Measurements from ENCODE around the gene TRIM41. TPM values are rescaled to one million over a fixed set of nuclear protein-coding genes. Genes with fewer than 3 reads are reported as not detected.

Gene TRIM41
- total and polyA plus RNA-seq, 9 of the 15 experiments (the other 6 are each of a cell fraction or from before 2014, with no cell fraction given) = 1.8 to 47.6 (median 20.9) TPM

DNA sequence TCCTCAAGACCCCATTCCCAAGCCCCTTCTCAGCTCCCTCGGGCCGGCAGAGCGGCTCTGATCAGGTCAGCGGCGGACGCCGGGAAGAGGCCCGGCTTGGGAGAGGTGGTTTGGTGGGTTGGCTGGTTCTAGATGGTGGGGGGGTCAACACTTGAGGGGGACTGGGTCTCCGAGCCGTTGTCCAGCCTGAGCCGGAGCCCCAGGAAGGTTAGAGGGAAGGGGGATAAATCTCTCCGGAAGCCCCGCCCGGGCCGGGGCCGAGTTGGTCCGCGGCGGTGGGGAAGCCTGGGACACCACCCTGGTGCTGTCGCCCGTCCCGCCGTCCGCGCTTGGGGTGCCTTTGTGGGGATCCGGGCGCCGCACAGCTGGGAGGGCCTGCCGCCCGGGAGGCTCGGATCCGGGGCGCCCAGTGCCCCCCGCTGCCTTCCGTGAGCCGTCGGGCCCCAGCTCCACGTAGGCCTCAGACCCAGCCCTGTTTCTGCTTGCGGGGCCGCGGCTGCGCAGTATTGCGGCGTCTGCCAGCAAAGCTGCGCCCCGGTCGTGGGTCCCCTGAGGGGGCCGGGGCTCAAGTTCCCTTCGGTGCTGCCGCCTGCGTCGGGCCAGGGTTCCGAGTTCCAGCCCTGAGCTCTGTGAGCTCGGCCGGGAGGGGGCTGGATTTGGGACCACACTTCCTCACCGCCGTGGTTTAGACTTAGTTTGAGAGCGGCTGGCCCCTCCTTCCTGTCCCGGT lies 38.4 kb downstream of the TRIM41 start (continued):
- TF ChIP-seq THRAP3 (IDR thresholded peaks at IDR 0.05; ENCODE audit: borderline replicate concordance) (no peak), NR2C2 (CRISPR knock-in tag; IDR thresholded peaks at IDR 0.05) (0 out of 2 replicates have a peak, but pooled peaks have one; percentile 39), NR2C2 (tag; IDR thresholded peaks at IDR 0.05) (0 out of 2 replicates have a peak, but pooled peaks have one; percentile 11), SP1 (CRISPR knock-in tag; IDR thresholded peaks at IDR 0.05) (peak; percentile 47; the same call in 1 of the 2 replicates), PRPF4 (IDR thresholded peaks at IDR 0.05; ENCODE audit: insufficient read depth, low read depth, low read length, poor library complexity, severe bottlenecking) (peak; percentile 33), NR0B1 (IDR thresholded peaks at IDR 0.05; ENCODE audit: partially characterized antibody) (no peak), ASH1L (IDR thresholded peaks at IDR 0.05; ENCODE audit: borderline replicate concordance, low read depth, partially characterized antibody) (no peak), NFXL1 (CRISPR knock-in tag; IDR thresholded peaks at IDR 0.05) (no peak), KDM2B (CRISPR knock-in tag; IDR thresholded peaks at IDR 0.05) (no peak), THAP12 (CRISPR knock-in tag; IDR thresholded peaks at IDR 0.05) (no peak; the same call in 1 of the 2 replicates)
- TF ChIP-seq, protein P1, sequence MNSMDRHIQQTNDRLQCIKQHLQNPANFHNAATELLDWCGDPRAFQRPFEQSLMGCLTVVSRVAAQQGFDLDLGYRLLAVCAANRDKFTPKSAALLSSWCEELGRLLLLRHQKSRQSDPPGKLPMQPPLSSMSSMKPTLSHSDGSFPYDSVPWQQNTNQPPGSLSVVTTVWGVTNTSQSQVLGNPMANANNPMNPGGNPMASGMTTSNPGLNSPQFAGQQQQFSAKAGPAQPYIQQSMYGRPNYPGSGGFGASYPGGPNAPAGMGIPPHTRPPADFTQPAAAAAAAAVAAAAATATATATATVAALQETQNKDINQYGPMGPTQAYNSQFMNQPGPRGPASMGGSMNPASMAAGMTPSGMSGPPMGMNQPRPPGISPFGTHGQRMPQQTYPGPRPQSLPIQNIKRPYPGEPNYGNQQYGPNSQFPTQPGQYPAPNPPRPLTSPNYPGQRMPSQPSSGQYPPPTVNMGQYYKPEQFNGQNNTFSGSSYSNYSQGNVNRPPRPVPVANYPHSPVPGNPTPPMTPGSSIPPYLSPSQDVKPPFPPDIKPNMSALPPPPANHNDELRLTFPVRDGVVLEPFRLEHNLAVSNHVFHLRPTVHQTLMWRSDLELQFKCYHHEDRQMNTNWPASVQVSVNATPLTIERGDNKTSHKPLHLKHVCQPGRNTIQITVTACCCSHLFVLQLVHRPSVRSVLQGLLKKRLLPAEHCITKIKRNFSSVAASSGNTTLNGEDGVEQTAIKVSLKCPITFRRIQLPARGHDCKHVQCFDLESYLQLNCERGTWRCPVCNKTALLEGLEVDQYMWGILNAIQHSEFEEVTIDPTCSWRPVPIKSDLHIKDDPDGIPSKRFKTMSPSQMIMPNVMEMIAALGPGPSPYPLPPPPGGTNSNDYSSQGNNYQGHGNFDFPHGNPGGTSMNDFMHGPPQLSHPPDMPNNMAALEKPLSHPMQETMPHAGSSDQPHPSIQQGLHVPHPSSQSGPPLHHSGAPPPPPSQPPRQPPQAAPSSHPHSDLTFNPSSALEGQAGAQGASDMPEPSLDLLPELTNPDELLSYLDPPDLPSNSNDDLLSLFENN (IDR thresholded peaks at IDR 0.05; ENCODE audit: low read depth in 2 of 2, low read length in 2 of 2) = no peak
- TF ChIP-seq, protein P2, sequence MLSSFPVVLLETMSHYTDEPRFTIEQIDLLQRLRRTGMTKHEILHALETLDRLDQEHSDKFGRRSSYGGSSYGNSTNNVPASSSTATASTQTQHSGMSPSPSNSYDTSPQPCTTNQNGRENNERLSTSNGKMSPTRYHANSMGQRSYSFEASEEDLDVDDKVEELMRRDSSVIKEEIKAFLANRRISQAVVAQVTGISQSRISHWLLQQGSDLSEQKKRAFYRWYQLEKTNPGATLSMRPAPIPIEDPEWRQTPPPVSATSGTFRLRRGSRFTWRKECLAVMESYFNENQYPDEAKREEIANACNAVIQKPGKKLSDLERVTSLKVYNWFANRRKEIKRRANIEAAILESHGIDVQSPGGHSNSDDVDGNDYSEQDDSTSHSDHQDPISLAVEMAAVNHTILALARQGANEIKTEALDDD (IDR thresholded peaks at IDR 0.05) = no peak
- TF ChIP-seq, protein P3, sequence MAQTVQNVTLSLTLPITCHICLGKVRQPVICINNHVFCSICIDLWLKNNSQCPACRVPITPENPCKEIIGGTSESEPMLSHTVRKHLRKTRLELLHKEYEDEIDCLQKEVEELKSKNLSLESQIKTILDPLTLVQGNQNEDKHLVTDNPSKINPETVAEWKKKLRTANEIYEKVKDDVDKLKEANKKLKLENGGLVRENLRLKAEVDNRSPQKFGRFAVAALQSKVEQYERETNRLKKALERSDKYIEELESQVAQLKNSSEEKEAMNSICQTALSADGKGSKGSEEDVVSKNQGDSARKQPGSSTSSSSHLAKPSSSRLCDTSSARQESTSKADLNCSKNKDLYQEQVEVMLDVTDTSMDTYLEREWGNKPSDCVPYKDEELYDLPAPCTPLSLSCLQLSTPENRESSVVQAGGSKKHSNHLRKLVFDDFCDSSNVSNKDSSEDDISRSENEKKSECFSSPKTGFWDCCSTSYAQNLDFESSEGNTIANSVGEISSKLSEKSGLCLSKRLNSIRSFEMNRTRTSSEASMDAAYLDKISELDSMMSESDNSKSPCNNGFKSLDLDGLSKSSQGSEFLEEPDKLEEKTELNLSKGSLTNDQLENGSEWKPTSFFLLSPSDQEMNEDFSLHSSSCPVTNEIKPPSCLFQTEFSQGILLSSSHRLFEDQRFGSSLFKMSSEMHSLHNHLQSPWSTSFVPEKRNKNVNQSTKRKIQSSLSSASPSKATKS (CRISPR knock-in tag; IDR thresholded peaks at IDR 0.05) = no peak
- TF ChIP-seq, protein P4, sequence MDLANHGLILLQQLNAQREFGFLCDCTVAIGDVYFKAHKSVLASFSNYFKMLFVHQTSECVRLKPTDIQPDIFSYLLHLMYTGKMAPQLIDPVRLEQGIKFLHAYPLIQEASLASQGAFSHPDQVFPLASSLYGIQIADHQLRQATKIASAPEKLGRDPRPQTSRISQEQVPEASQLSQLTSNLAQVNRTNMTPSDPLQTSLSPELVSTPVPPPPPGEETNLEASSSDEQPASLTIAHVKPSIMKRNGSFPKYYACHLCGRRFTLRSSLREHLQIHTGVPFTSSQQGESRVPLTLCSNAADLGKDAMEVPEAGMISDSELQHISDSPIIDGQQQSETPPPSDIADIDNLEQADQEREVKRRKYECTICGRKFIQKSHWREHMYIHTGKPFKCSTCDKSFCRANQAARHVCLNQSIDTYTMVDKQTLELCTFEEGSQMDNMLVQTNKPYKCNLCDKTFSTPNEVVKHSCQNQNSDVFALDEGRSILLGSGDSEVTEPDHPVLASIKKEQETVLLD (IDR thresholded peaks at IDR 0.05) = 0 out of 2 replicates have a peak, but pooled peaks have one; percentile 2

Measured in K562 (cell line).